Measurements from ENCODE around the gene PCMT1.
"Not testable (repeated sequence)": the region's sequence is repeated elsewhere in the genome, so short reads cannot be mapped to it uniquely, and the experiment has no call there.

PCMT1 gene

GRCh38 chr6:149723771-149724417, 25.6 kb upstream of the PCMT1 start:
- 91 to 93% methylated on average over 10 of the region's 10 CpGs for WGBS, 2 experiments
- no peak overlapping the region for H3K27ac ChIP-seq (ENCODE audit: insufficient read depth, low read depth, low read length, poor library complexity, severe bottlenecking)

GRCh38 chr6:149725785-149726184, 23.8 kb upstream of the PCMT1 start:
- Histone ChIP-seq H3K36me3 (ENCODE audit: control insufficient read depth, insufficient read depth, low read length) (peaks cover 24% of the 10 kb centered on the region), H3K27me3 (ENCODE audit: control insufficient read depth, insufficient read depth, low read length, poor library complexity, severe bottlenecking) (no peaks in the 10 kb centered on the region), H3K4me3 (ENCODE audit: insufficient read depth, low read depth, low read length) (no peak overlapping the region), H3K9me3 (ENCODE audit: control insufficient read depth, low read length) (no peaks in the 10 kb centered on the region), H3K4me1 (ENCODE audit: control insufficient read depth, insufficient read depth, low read length) (no peaks in the 10 kb centered on the region), H3K27ac (ENCODE audit: insufficient read depth, low read depth, low read length, poor library complexity, severe bottlenecking) (no peak overlapping the region)
- WGBS, 2 experiments: 92 to 94% methylated on average over 3 of the region's 3 CpGs

More at GRCh38 chr6:149723771-149724417, 25.6 kb upstream of the PCMT1 start:
- Histone ChIP-seq H3K4me3 (ENCODE audit: insufficient read depth, low read depth, low read length) (no peak overlapping the region), H3K27me3 (ENCODE audit: control insufficient read depth, insufficient read depth, low read length, poor library complexity, severe bottlenecking) (no peaks in the 10 kb centered on the region), H3K9me3 (ENCODE audit: control insufficient read depth, low read length) (no peaks in the 10 kb centered on the region), H3K4me1 (ENCODE audit: control insufficient read depth, insufficient read depth, low read length) (no peaks in the 10 kb centered on the region), H3K36me3 (ENCODE audit: control insufficient read depth, insufficient read depth, low read length) (peaks cover 16% of the 10 kb centered on the region)

GRCh38 chr6:149727793-149728498, 21.6 kb upstream of the PCMT1 start:
- Histone ChIP-seq H3K9me3 (ENCODE audit: control insufficient read depth, low read length) (no peaks in the 10 kb centered on the region), H3K36me3 (ENCODE audit: control insufficient read depth, insufficient read depth, low read length) (peaks cover 24% of the 10 kb centered on the region), H3K4me1 (ENCODE audit: control insufficient read depth, insufficient read depth, low read length) (no peaks in the 10 kb centered on the region), H3K27ac (ENCODE audit: insufficient read depth, low read depth, low read length, poor library complexity, severe bottlenecking) (no peak overlapping the region), H3K4me3 (ENCODE audit: insufficient read depth, low read depth, low read length) (no peak overlapping the region), H3K27me3 (ENCODE audit: control insufficient read depth, insufficient read depth, low read length, poor library complexity, severe bottlenecking) (no peaks in the 10 kb centered on the region)
- WGBS, 2 experiments: 95 to 99% methylated on average over 4 of the region's 4 CpGs

- Histone ChIP-seq H3K4me1 (ENCODE audit: control insufficient read depth, insufficient read depth, low read length) (no peaks in the 10 kb centered on the region), H3K27ac (ENCODE audit: insufficient read depth, low read depth, low read length, poor library complexity, severe bottlenecking) (no peak overlapping the region), H3K27me3 (ENCODE audit: control insufficient read depth, insufficient read depth, low read length, poor library complexity, severe bottlenecking) (no peaks in the 10 kb centered on the region), H3K36me3 (ENCODE audit: control insufficient read depth, insufficient read depth, low read length) (peaks cover 28% of the 10 kb centered on the region), H3K4me3 (ENCODE audit: insufficient read depth, low read depth, low read length) (no peak overlapping the region), H3K9me3 (ENCODE audit: control insufficient read depth, low read length) (no peaks in the 10 kb centered on the region)
- 94% methylated on average over 5 of the region's 5 CpGs for WGBS, 2 experiments
Measured at GRCh38 chr6:149728499-149729234, 20.9 kb upstream of the PCMT1 start.

- no peak overlapping the region for H3K27ac ChIP-seq (ENCODE audit: insufficient read depth, low read depth, low read length, poor library complexity, severe bottlenecking)
- no peaks in the 10 kb centered on the region for H3K9me3 ChIP-seq (ENCODE audit: control insufficient read depth, low read length)
- no peaks in the 10 kb centered on the region for H3K4me1 ChIP-seq (ENCODE audit: control insufficient read depth, insufficient read depth, low read length)
- peaks cover 35% of the 10 kb centered on the region for H3K36me3 ChIP-seq (ENCODE audit: control insufficient read depth, insufficient read depth, low read length)
- WGBS, 2 experiments: 91 to 92% methylated on average over 8 of the region's 8 CpGs
- no peaks in the 10 kb centered on the region for H3K27me3 ChIP-seq (ENCODE audit: control insufficient read depth, insufficient read depth, low read length, poor library complexity, severe bottlenecking)
- H3K4me3 ChIP-seq (ENCODE audit: insufficient read depth, low read depth, low read length): no peak overlapping the region
Measured at GRCh38 chr6:149729824-149730223, 19.7 kb upstream of the PCMT1 start.

- Histone ChIP-seq H3K27me3 (ENCODE audit: control insufficient read depth, insufficient read depth, low read length, poor library complexity, severe bottlenecking) (no peaks in the 10 kb centered on the region), H3K9me3 (ENCODE audit: control insufficient read depth, low read length) (no peaks in the 10 kb centered on the region), H3K36me3 (ENCODE audit: control insufficient read depth, insufficient read depth, low read length) (peaks cover 53% of the 10 kb centered on the region), H3K27ac (ENCODE audit: insufficient read depth, low read depth, low read length, poor library complexity, severe bottlenecking) (no peak overlapping the region), H3K4me1 (ENCODE audit: control insufficient read depth, insufficient read depth, low read length) (no peaks in the 10 kb centered on the region), H3K4me3 (ENCODE audit: insufficient read depth, low read depth, low read length) (no peak overlapping the region)
- WGBS, 2 experiments: 91 to 95% methylated on average over 2 of the region's 2 CpGs
Measured at GRCh38 chr6:149733089-149733720, 16.3 kb upstream of the PCMT1 start.

GRCh38 chr6:149734915-149735314, 14.6 kb upstream of the PCMT1 start:
- H3K9me3 ChIP-seq (ENCODE audit: control insufficient read depth, low read length): no peaks in the 10 kb centered on the region
- H3K27me3 ChIP-seq (ENCODE audit: control insufficient read depth, insufficient read depth, low read length, poor library complexity, severe bottlenecking): no peaks in the 10 kb centered on the region
- no peaks in the 10 kb centered on the region for H3K4me1 ChIP-seq (ENCODE audit: control insufficient read depth, insufficient read depth, low read length)
- peaks cover 51% of the 10 kb centered on the region for H3K36me3 ChIP-seq (ENCODE audit: control insufficient read depth, insufficient read depth, low read length)
- no peak overlapping the region for H3K27ac ChIP-seq (ENCODE audit: insufficient read depth, low read depth, low read length, poor library complexity, severe bottlenecking)
- 91 to 100% methylated on average over 1 of the region's 1 CpG for WGBS, 2 experiments
- no peak overlapping the region for H3K4me3 ChIP-seq (ENCODE audit: insufficient read depth, low read depth, low read length)

GRCh38 chr6:149745252-149745651, 4.3 kb upstream of the PCMT1 start:
- not testable (repeated sequence) for H3K27ac ChIP-seq (ENCODE audit: insufficient read depth, low read depth, low read length, poor library complexity, severe bottlenecking); H3K27me3 ChIP-seq (ENCODE audit: control insufficient read depth, insufficient read depth, low read length, poor library complexity, severe bottlenecking); H3K9me3 ChIP-seq (ENCODE audit: control insufficient read depth, low read length); H3K4me1 ChIP-seq (ENCODE audit: control insufficient read depth, insufficient read depth, low read length)
- Histone ChIP-seq H3K4me3 (ENCODE audit: insufficient read depth, low read depth, low read length) (peak overlapping the region; percentile 88), H3K36me3 (ENCODE audit: control insufficient read depth, insufficient read depth, low read length) (peaks cover 24% of the 10 kb centered on the region)
- 89 to 93% methylated on average over 9 of the region's 10 CpGs for WGBS, 2 experiments

GRCh38 chr6:149746147-149746946, 3.2 kb upstream of the PCMT1 start, which contains the start of gene NUP43:
Gene NUP43, minus strand, starts transcription at chr6:149746529. Its CDS starts 34 bp downstream, at chr6:149746495.
- no peaks in the 10 kb centered on the region for H3K27me3 ChIP-seq (ENCODE audit: control insufficient read depth, insufficient read depth, low read length, poor library complexity, severe bottlenecking)
- H3K27ac ChIP-seq (ENCODE audit: insufficient read depth, low read depth, low read length, poor library complexity, severe bottlenecking): no peak within 1 kb of the TSS
- no peaks in the 10 kb centered on the region for H3K9me3 ChIP-seq (ENCODE audit: control insufficient read depth, low read length)
- H3K4me3 ChIP-seq (ENCODE audit: insufficient read depth, low read depth, low read length): peak within 1 kb of the TSS; percentile 88
- WGBS, 2 experiments: 7 to 8% methylated on average over 41 of the region's 41 CpGs
- peaks cover 5% of the 10 kb centered on the region for H3K4me1 ChIP-seq (ENCODE audit: control insufficient read depth, insufficient read depth, low read length)
- peaks cover 14% of the 10 kb centered on the region for H3K36me3 ChIP-seq (ENCODE audit: control insufficient read depth, insufficient read depth, low read length)

Measured in ectodermal cell (in vitro differentiated cells).